SH-SY5Y (cell line): ENCODE data around the gene CD99.

Experiments
- GATA2 ChIP-seq: IDR thresholded peaks from 2 replicates; pipeline ENCODE4 v1.6.1; 2011; ENCODE audit warnings: mild to moderate bottlenecking, low read depth, low read length
- GATA3 ChIP-seq: IDR thresholded peaks from 2 replicates; pipeline ENCODE4 v1.6.1; 2011; ENCODE audit warnings: low read depth, mild to moderate bottlenecking, low read length, moderate library complexity

DNA sequence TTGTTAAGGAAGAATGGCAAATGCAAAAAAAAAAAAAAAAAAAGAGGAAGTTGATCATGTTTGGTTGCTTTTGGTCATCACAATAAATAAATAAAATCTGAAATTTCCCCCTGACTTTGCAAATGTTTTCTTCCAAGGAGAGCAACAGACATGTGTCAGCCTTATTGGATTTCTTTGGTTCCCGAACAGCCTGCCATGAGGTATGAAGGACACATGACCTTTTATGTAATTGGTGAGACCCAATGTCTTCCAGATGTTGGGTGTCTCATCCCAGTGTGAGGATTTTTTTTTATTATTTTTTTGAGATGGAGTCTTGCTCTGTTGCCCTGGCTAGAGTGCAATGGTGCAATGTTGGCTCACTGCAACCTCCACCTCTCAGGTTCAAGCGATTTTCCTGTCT, 24.6 kb upstream of the CD99 start:
- no peak for TF ChIP-seq GATA2
- no peak for TF ChIP-seq GATA3
